ENCODE measurements around the gene ACTN1.
"Not testable (repeated sequence)": the region's sequence is repeated elsewhere in the genome, so short reads cannot be mapped to it uniquely, and the experiment has no call there.

Gene ACTN1

GRCh38 chr14:68979021-68979721, at the start of gene ACTN1:
ACTN1 (minus strand) TSS chr14:68979302; CDS start chr14:68979056, 246 bp downstream.
- DNase-seq (ENCODE audit: low spot score), result peak; percentile 98

- no peak for DNase-seq (ENCODE audit: low spot score)
Observed at GRCh38 chr14:69027242-69027913, 48.3 kb upstream of the ACTN1 start.

GRCh38 chr14:69023035-69023434, 43.9 kb upstream of the ACTN1 start:
- no peak for DNase-seq (ENCODE audit: low spot score)

- DNase-seq (ENCODE audit: low spot score), result not testable (repeated sequence)
Observed at GRCh38 chr14:69022093-69022492, 43.0 kb upstream of the ACTN1 start.

GRCh38 chr14:69017706-69018105, 38.6 kb upstream of the ACTN1 start:
- DNase-seq (ENCODE audit: low spot score), result no peak

GRCh38 chr14:69014829-69015259, 35.7 kb upstream of the ACTN1 start:
- DNase-seq (ENCODE audit: low spot score), result peak; percentile 29

GRCh38 chr14:69013943-69014782, 35.1 kb upstream of the ACTN1 start:
- no peak for DNase-seq (ENCODE audit: low spot score)

GRCh38 chr14:69012256-69012953, 33.3 kb upstream of the ACTN1 start:
- DNase-seq (ENCODE audit: low spot score), result no peak

- no peak for DNase-seq (ENCODE audit: low spot score)
Observed at GRCh38 chr14:69010648-69011047, 31.5 kb upstream of the ACTN1 start.

GRCh38 chr14:69008421-69008884, 29.4 kb upstream of the ACTN1 start:
- DNase-seq (ENCODE audit: low spot score), result no peak

GRCh38 chr14:69006346-69006745, 27.2 kb upstream of the ACTN1 start:
- no peak for DNase-seq (ENCODE audit: low spot score)

GRCh38 chr14:69005432-69006148, 26.5 kb upstream of the ACTN1 start:
- peak; percentile 89 for DNase-seq (ENCODE audit: low spot score)

GRCh38 chr14:69004731-69005431, 25.8 kb upstream of the ACTN1 start:
- DNase-seq (ENCODE audit: low spot score), result peak; percentile 31

- DNase-seq (ENCODE audit: low spot score), result no peak
Observed at GRCh38 chr14:69003626-69004025, 24.5 kb upstream of the ACTN1 start.

- DNase-seq (ENCODE audit: low spot score), result peak; percentile 59
Observed at GRCh38 chr14:69002069-69002468, 23.0 kb upstream of the ACTN1 start.

GRCh38 chr14:69001375-69001774, 22.3 kb upstream of the ACTN1 start:
- DNase-seq (ENCODE audit: low spot score), result no peak

- no peak for DNase-seq (ENCODE audit: low spot score)
Observed at GRCh38 chr14:68998062-68998461, 19.0 kb upstream of the ACTN1 start.

GRCh38 chr14:68995731-68996130, 16.6 kb upstream of the ACTN1 start:
- no peak for DNase-seq (ENCODE audit: low spot score)

GRCh38 chr14:68994056-68994455, 15.0 kb upstream of the ACTN1 start:
- no peak for DNase-seq (ENCODE audit: low spot score)

GRCh38 chr14:68987653-68988036, 8.5 kb upstream of the ACTN1 start:
- no peak for DNase-seq (ENCODE audit: low spot score)

All from kidney tubule cell (primary cell).